CD4-positive, alpha-beta T cell treated with Interleukin-1 beta for 1 hour (primary cell): Measurements from ENCODE around the gene DUSP6.
"Not testable (repeated sequence)": the region's sequence is repeated elsewhere in the genome, so short reads cannot be mapped to it uniquely, and the experiment has no call there.

Experiments
- DNase-seq, 2 donors: peaks; one replicate each; pipeline ENCODE4 v3.0.0-alpha.2; 2020 to 2022

Gene DUSP6

GRCh38 chr12:89351489-89352241 lies 636 bp downstream of the DUSP6 start:
- peak; percentile 35 to 39 for DNase-seq

GRCh38 chr12:89350630-89351488 lies 1.4 kb downstream of the DUSP6 start:
- peak; percentile 24 to 26 for DNase-seq

GRCh38 chr12:89350260-89350629 lies 2.1 kb downstream of the DUSP6 start:
- no peak for DNase-seq

GRCh38 chr12:89349814-89350213 lies 2.5 kb downstream of the DUSP6 start:
- DNase-seq, result peak in 1 of 2 donors; percentile 38

- DNase-seq, result peak in 1 of 2 donors; percentile 4
Observed at GRCh38 chr12:89348894-89349699, 3.2 kb downstream of the DUSP6 start.

GRCh38 chr12:89347325-89347829 lies 4.9 kb downstream of the DUSP6 start:
- DNase-seq, result no peak

GRCh38 chr12:89346741-89347324 lies 5.5 kb downstream of the DUSP6 start:
- DNase-seq, result peak in 1 of 2 donors; percentile 22

- DNase-seq, result peak; percentile 68 to 74
Observed at GRCh38 chr12:89345830-89346740, 6.2 kb downstream of the DUSP6 start.

- no peak for DNase-seq
Observed at GRCh38 chr12:89345376-89345775, 6.9 kb downstream of the DUSP6 start.

GRCh38 chr12:89344862-89345202 lies 7.5 kb downstream of the DUSP6 start:
- no peak for DNase-seq

- no peak for DNase-seq
Observed at GRCh38 chr12:89344043-89344861, 8.0 kb downstream of the DUSP6 start.

- DNase-seq, result no peak
Observed at GRCh38 chr12:89343127-89343526, 9.2 kb downstream of the DUSP6 start.

- no peak for DNase-seq
Observed at GRCh38 chr12:89340861-89341260, 11.4 kb downstream of the DUSP6 start.

- no peak for DNase-seq
Observed at GRCh38 chr12:89339526-89339925, 12.8 kb downstream of the DUSP6 start.

- not testable (repeated sequence) for DNase-seq
Observed at GRCh38 chr12:89337136-89337535, 15.2 kb downstream of the DUSP6 start.

- DNase-seq, result no peak
Observed at GRCh38 chr12:89335452-89336244, 16.7 kb downstream of the DUSP6 start.

GRCh38 chr12:89334548-89335169 lies 17.6 kb downstream of the DUSP6 start:
- no peak for DNase-seq

GRCh38 chr12:89333564-89334252 lies 18.6 kb downstream of the DUSP6 start:
- peak; percentile 18 to 60 for DNase-seq
